ENCODE results near the gene ZNF335. TPM values are rescaled to one million over a fixed set of nuclear protein-coding genes. Genes with fewer than 3 reads are reported as not detected.

Gene ZNF335
- total and polyA plus RNA-seq, 2 of the 13 experiments (the other 11 are each of a cell fraction or from before 2014, with no cell fraction given), result 9.7 to 13.7 TPM

DNA sequence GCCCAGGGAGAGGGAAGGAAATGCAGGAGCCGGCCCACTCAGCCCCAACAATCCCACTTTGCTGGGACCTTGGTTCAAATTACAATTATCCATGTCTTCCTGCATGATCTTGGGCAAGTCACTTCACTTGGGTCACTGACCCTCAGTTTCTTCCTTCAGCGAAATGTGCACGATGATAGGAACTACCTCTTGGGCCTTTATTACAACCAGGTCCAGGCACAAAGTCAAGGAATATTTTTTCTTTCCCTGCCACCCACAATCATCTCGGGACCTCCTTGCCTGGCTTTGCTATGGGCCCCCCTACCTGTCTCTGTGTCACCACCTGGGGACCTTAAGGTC lies 59.7 kb downstream of the ZNF335 start:
- H3K9ac ChIP-seq (ENCODE audit: insufficient read depth, low read depth, low read length), result peak overlapping the region; percentile 46
- H3K4me1 ChIP-seq (ENCODE audit: insufficient read depth, low read length), result peaks cover 57% of the 10 kb centered on the region
- in situ Hi-C loops (cut with HindIII; ENCODE audit: extremely low pct_ligation_motif_present, low pct_unique_long_range_greater_than_20kb) (no loop called here), intact Hi-C loops (cut with micrococcal nuclease; ENCODE audit: unreplicated experiment) (no loop called here)
- H3K27me3 ChIP-seq (ENCODE audit: control insufficient read depth in 1 of 2, insufficient read depth in 2 of 2, low read length in 2 of 2), result peaks cover 0 to 8% of the 10 kb centered on the region in 2 experiments; a peak in 3 of 5 replicates
- no peak overlapping the region for H2AFZ ChIP-seq (ENCODE audit: low read length)
- BruUV-seq (replicated peaks), result no TSS peak
- 24% methylated on average over 4 of the region's 4 CpGs for WGBS (ENCODE audit: low lambda C conversion rate)
- no peaks in the 10 kb centered on the region for H3K79me2 ChIP-seq (ENCODE audit: insufficient read depth, low read length)
- ATAC-seq, result no peak
- H3K4me2 ChIP-seq (ENCODE audit: low read depth, low read length), result peak overlapping the region; percentile 71
- CTCF ChIA-PET (ENCODE audit: low intra/inter-chr PET ratio, low total read pairs), result no interaction called here
- no peaks in the 10 kb centered on the region for H3K36me3 ChIP-seq (replicated peaks in 1 of 2; ENCODE audit: control insufficient read depth in 1 of 2, insufficient read depth in 2 of 2, low read length in 2 of 2)
- H3K9me3 ChIP-seq (ENCODE audit: low read length), result no peaks in the 10 kb centered on the region
- no peak overlapping the region for H3K27ac ChIP-seq (ENCODE audit: extremely low read length, insufficient read depth, low read length)
- DNase-seq (ENCODE audit: low spot score), result no peak
- POLR2A ChIA-PET, result interaction anchor here (0.8 to 8.8 kb wide), 6 partner anchors 7 to 48 kb away, joined by 3 to 164 read pairs (median 6); partner anchors contain the start of genes CTSA, NEURL2 and PCIF1
- FAIRE-seq, result no peak
- peak overlapping the region; percentile 29 to 66 (median 56) for H3K4me3 ChIP-seq (replicated peaks in 1 of 3; ENCODE audit: insufficient read depth in 1 of 3, low read depth in 2 of 3, low read length in 3 of 3)
- no peaks in the 10 kb centered on the region for H4K20me1 ChIP-seq (ENCODE audit: insufficient read depth, low read length)
- TF ChIP-seq TRIM24 (CRISPR knock-in tag; IDR thresholded peaks at IDR 0.05) (no peak), TBX2 (CRISPR knock-in tag; IDR thresholded peaks at IDR 0.05; ENCODE audit: borderline replicate concordance) (no peak), ZNF781 (CRISPR knock-in tag; IDR thresholded peaks at IDR 0.05; ENCODE audit: borderline replicate concordance, not compliant biosample characterization) (peak; percentile 18), ZNF280D (CRISPR knock-in tag; IDR thresholded peaks at IDR 0.05) (peak; percentile 64; the same call in 1 of the 2 replicates), ZNF839 (CRISPR knock-in tag; IDR thresholded peaks at IDR 0.05; ENCODE audit: borderline replicate concordance) (peak; percentile 46; the same call in 1 of the 2 replicates), FOSL1 (CRISPR knock-in tag; IDR thresholded peaks at IDR 0.05; ENCODE audit: borderline replicate concordance) (no peak), ZNF142 (CRISPR knock-in tag; IDR thresholded peaks at IDR 0.05) (0 out of 2 replicates have a peak, but pooled peaks have one; percentile 16), GZF1 (CRISPR knock-in tag; IDR thresholded peaks at IDR 0.05) (peak; percentile 14; the same call in 1 of the 2 replicates), ZNF44 (CRISPR knock-in tag; IDR thresholded peaks at IDR 0.05) (0 out of 2 replicates have a peak, but pooled peaks have one; percentile 43), ZNF331 (CRISPR knock-in tag; IDR thresholded peaks at IDR 0.05) (0 out of 2 replicates have a peak, but pooled peaks have one; percentile 3), POGK (CRISPR knock-in tag; conservative IDR thresholded peaks at IDR 0.05) (0 out of 2 replicates have a peak, but pooled peaks have one; percentile 21), ZNF768 (CRISPR knock-in tag; IDR thresholded peaks at IDR 0.05) (no peak), ZMYM3 (CRISPR knock-in tag; IDR thresholded peaks at IDR 0.05) (0 out of 2 replicates have a peak, but pooled peaks have one; percentile 41)
- TF ChIP-seq, protein P1, sequence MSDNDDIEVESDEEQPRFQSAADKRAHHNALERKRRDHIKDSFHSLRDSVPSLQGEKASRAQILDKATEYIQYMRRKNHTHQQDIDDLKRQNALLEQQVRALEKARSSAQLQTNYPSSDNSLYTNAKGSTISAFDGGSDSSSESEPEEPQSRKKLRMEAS (IDR thresholded peaks at IDR 0.05), result no peak

Data from HepG2 (cell line).